Spleen (tissue), 7 donors: ENCODE results near the gene MACROD2.

Experiments
- POLR2A ChIP-seq, 3 donors: fragments of 450-650 bp; IDR thresholded peaks; one replicate each; pipeline ENCODE4 v1.5.1; 2017; ENCODE audit warnings: antibody characterized with exemption in 3 of 3, mild to moderate bottlenecking in 1 of 3
- POLR2AphosphoS5 ChIP-seq, 3 donors: sonication (generic); formaldehyde crosslinking; IDR thresholded peaks; one replicate each; pipeline ENCODE4 v1.5.1; 2017; ENCODE audit warnings: antibody characterized with exemption in 3 of 3
- TF ChIP-seq, protein P1 (sequence below), 11 experiments: fragments of 200-600 bp in 7 of 11; fragments of 450-650 bp in 4 of 11; sonication (generic) in 4 of 11; IDR thresholded peaks in 8 of 11; conservative IDR thresholded peaks in 3 of 11; 1 replicate in 7 of 11; 2 replicates in 4 of 11; pipeline versions ENCODE4 v1.4.0 to v1.8.0; 2016 to 2021; ENCODE audit warnings: antibody characterized with exemption in 11 of 11, inconsistent platforms in 4 of 11, mild to moderate bottlenecking in 1 of 11
- donor health status: DM: no; HTN: no; CAD: no; lungs with moderate emphysema.
- donor health status: DM: no; HTN: no; CAD: no.
- donor health status: DM: no; HTN: no; CAD: no.

DNA sequence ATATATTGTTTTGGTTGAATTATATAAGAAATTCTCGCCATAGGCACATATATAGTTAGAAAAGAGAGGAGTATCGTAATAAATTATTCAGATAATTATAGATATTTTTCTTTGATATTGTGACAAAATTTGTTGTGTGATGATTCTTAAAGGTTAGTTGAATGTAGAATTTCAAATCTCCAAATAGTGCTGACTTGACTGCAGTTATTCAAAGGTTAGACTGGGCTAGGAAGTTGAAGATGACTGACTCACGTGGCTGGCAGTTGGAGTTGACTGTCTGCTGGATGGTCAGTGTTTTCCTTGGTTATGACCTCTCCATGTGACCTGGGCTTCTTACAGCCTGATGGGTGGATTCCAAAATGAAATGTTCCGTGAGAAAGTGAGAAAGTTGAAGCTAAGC, 286.8 kb downstream of the MACROD2 start:
- TF ChIP-seq, protein P1, sequence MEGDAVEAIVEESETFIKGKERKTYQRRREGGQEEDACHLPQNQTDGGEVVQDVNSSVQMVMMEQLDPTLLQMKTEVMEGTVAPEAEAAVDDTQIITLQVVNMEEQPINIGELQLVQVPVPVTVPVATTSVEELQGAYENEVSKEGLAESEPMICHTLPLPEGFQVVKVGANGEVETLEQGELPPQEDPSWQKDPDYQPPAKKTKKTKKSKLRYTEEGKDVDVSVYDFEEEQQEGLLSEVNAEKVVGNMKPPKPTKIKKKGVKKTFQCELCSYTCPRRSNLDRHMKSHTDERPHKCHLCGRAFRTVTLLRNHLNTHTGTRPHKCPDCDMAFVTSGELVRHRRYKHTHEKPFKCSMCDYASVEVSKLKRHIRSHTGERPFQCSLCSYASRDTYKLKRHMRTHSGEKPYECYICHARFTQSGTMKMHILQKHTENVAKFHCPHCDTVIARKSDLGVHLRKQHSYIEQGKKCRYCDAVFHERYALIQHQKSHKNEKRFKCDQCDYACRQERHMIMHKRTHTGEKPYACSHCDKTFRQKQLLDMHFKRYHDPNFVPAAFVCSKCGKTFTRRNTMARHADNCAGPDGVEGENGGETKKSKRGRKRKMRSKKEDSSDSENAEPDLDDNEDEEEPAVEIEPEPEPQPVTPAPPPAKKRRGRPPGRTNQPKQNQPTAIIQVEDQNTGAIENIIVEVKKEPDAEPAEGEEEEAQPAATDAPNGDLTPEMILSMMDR (IDR thresholded peaks at IDR 0.05 in 8 of 11, conservative IDR thresholded peaks at IDR 0.05 in 3 of 11): no peak
- TF ChIP-seq POLR2A (IDR thresholded peaks at IDR 0.05): no peak
- TF ChIP-seq POLR2AphosphoS5 (IDR thresholded peaks at IDR 0.05): no peak
